HG03342 (cell line): ENCODE measurements around the gene FAM136A.
A peak's percentile ranks its signal among the peaks of the same experiment; 100 is the strongest.
"Not testable (repeated sequence)": the region's sequence is repeated elsewhere in the genome, so short reads cannot be mapped to it uniquely, and the experiment has no call there.

ENCODE experiments used
- ATAC-seq: cut with Tn5 transposase; IDR thresholded peaks from one replicate; pipeline ENCODE4 v1.9.1; 2021; ENCODE audit warnings: mild to moderate bottlenecking, moderate library complexity; ENCODE audit not compliant: unreplicated experiment

Gene FAM136A

GRCh38 chr2:70300771-70301343 is 1.0 kb downstream of the FAM136A start:
- ATAC-seq = no peak

DNA sequence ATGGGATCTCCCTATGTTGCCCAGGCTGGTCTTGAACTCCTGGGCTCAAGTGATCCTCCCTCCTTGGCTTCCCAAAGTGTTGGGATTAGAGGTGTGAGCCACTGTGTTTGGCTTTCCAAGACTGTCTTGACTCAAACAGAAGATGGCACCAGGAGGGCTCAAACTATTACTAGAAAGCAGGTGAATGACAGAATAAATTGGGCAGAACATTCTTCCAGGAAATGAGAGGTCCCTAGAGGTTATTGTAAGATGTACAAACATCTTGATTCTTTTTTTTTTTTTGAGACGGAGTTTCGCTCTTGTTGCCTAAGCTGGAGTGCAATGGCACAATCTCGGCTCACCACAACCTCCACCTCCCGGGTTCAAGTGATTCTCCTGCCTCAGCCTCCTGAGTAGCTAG is 4.0 kb downstream of the FAM136A start:
- not testable (repeated sequence) for ATAC-seq

- ATAC-seq = no peak
Observed at GRCh38 chr2:70283500-70284191, 18.2 kb downstream of the FAM136A start.

DNA sequence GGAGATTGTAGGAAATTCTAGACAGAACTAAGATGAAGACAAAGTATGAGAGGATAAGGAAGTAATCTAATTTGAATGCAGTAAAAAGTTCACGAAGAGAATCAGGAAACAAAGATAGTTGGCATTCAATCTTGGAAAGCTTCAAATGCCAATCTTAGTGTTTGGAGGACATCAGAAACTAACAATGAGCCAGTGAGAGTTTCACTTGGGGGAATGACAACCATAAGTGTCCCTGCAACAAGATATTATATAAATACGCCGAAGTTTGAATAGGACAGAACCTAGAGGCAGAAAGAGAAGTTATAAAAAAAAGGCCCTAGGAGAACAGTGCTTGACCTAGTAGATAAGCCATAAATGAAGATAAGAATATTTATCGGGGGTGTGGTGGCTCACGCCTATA is 19.4 kb downstream of the FAM136A start:
- no peak for ATAC-seq

- no peak for ATAC-seq
Observed at GRCh38 chr2:70280242-70280798, 21.5 kb downstream of the FAM136A start.

DNA sequence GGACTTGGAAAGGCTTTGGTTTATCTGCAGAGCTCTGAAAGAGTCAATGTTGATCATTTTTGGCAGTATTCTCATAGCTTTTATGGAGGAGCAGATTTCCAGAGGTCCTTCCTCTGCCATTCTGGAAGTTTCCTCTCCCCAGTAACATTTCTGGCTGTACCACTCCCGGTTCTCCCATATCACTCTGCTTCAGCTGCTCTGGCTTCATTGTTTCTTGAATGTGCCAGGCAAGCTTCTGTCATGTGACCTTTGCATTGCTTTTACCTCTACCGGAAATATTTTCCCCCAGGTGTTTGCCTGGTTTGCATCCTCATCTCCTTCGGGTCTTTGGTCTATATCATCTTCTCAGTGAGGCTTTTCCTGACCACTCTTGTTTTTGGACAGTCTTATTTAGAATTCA is 31.5 kb downstream of the FAM136A start:
- ATAC-seq = no peak

DNA sequence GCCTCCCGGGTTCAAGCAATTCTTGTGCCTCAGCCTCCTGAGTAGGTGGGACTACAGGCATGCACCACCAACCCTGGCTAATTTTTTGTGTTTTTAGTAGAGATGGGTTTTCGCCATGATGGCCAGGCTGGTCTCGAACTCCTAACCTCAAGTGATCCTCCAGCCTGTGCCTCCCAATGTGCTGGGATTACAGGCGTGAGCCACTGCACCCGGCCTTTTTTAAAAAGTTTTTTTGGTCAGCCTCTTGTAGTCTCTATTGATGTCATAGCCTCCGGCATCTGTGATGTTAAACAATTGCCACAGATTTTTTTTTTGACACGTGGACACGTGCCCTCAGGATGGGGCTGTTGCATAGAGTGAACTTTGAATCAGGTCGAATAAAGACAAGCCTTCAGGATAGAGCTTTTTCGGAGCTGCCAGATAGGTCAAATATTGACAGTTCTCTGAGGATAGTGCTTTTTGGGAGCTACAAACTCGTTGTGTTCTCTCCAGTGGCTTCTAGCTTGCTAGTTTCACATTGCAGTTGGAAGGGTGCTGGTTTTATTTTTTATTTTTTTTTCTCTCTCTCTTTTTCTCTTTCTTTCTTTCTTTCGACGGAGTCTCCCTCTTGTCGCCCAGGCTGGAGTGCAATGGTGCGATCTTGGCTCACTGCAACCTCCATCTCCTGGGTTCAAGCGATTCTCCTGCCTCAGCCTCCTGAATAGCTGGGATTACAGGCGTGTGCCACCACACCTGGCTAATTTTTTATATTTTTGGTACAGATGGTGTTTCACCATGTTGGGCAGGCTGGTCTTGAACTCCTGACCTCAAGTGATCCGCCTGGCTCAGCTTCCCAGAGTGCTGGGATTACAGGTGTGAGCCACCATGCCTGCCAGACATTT is 32.2 kb downstream of the FAM136A start:
- ATAC-seq = not testable (repeated sequence)

- not testable (repeated sequence) for ATAC-seq
Observed at GRCh38 chr2:70266925-70267324, 34.9 kb downstream of the FAM136A start.

DNA sequence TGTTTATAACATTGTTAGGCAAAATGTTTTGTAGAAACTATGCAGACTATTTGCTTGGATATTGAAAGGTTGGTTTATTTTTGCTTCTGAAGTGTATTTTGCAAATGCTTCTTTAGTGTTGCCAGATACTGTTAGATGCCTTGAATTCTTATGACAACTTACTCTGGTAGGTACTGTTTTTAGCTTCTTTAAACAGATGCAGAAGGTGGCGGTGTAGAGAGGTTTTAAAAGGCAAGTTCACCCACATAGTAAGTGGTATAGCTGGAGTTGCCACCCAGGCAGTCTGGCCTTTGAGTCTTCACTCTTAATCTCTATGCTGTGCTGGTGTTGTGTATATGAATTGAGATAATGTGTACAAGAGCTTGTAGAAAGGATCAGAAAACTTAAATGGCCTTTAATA is 40.4 kb downstream of the FAM136A start:
- ATAC-seq = no peak

DNA sequence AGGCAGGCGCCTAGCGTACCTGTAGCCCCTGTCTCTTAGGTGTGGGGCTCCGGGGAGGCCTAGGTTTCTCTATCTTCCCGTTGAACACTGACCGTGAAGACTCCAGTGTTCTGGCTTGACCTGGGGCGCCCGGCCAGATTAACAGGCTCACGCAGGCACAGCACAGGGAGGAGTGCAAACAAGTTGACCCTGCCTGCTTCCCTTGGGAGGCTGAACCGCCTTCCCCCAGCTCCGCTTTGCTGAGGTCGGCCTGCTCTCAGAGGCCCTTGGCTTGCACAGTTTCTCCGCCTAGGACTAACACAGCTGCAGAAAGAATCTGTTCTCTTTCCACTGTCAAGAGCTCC is 43.4 kb downstream of the FAM136A start:
- peak; percentile 8 for ATAC-seq

- ATAC-seq = no peak
Observed at GRCh38 chr2:70255637-70256314, 46.1 kb downstream of the FAM136A start.

- ATAC-seq = no peak
Observed at GRCh38 chr2:70250434-70250833, 51.4 kb downstream of the FAM136A start.

GRCh38 chr2:70248181-70248847 is 53.6 kb downstream of the FAM136A start, which contains the start of gene TIA1:
Gene TIA1 (minus strand): TSS chr2:70248628. CDS start chr2:70248430, 198 bp downstream.
- ATAC-seq = peak; percentile 95

DNA sequence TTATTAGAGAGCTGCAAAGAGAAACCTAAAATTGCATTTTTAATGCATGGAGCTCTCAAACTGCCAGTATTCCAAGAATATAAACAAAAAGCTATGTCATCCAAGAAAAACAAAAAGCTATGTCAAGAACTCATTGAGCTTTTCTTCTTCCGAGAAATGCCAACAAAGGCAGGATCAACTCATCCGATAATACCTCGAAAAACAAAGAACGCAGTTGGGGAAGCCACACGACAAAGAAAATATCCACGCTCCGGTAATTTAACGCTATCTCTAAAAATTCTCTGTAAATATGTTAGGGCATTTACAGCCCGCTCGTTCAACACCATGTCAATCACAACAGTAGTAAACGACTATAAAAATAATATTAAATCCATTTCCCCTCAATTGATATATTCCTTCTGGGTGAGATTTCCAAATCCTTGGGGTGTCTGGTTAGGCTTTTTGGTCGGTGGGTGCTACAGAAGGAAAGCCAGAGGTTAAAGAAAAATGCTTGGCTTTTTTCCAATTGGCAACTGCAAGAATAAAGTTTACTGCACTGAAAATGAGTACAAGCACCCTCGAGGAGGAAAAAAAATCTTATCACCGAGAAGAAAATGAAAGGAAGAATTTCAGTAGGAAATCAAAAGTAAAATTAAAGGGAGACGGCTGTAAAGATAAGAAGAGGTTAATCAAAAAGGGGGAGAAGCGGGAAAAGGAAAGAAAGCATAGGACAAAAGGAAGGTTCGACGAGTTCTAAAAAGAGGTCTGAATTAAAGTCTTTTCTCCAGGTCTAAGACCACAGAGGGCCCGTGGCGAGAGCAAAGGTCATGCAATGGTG is 54.3 kb downstream of the FAM136A start:
- no peak for ATAC-seq
